Stimulated activated CD8-positive, alpha-beta memory T cell treated with anti-CD3 and anti-CD28 coated beads, Interleukin-12 subunit alpha, Interleukin-12 subunit beta, amount 100 ng/mL, for 24 hours (primary cell): Measurements from ENCODE around the gene FBRS.
"Not testable (repeated sequence)": the region's sequence is repeated elsewhere in the genome, so short reads cannot be mapped to it uniquely, and the experiment has no call there.

Experiments
- DNase-seq: peaks from one replicate; pipeline ENCODE4 v3.0.0-alpha.2; 2020; ENCODE audit errors: extremely low read depth

FBRS gene

DNA sequence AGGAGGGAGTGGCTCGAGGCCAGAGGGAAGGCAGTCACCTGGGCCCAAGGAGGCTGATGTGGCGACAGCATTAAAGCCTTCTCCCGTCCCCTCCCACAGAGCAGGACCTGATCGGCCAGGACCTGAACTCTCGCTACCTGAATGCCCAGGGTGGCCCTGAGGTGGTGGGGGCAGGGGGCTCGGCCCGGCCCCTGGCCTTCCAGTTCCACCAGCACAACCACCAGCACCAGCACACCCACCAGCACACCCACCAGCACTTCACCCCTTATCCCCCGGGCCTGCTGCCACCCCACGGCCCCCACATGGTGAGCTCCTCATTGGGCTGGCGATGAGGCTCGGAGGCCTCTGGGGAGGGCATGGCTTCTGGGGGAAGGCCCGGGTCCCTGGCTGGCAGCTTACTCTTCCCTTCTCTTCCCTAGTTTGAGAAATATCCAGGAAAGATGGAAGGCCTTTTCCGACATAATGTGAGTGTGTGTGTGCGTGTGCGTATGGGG, 6.4 kb downstream of the FBRS start:
- no peak for DNase-seq

GRCh38 chr16:30665155-30665829, 7.1 kb downstream of the FBRS start:
- DNase-seq = no peak

GRCh38 chr16:30665830-30666190, 7.6 kb downstream of the FBRS start:
- no peak for DNase-seq

DNA sequence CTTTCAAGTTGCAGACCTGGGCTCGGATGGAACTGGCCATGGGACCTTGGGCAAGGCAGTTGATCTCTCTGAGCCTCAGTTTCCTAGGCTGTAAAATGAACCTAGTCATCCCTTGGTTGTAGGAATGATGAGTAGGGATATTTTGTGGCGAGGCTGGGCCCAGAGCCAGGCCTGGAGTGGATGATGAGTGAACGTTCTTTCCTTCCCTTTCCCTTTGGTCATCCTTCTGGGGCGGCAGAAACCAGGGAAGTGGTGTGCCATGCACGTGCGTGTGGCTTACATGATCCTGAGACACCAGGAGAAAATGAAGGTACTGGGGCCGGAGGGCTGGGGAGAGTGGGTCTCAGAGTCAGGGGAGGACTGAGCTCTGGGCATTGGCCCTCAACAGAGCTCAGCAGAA, 8.4 kb downstream of the FBRS start:
- DNase-seq = no peak

GRCh38 chr16:30667361-30667905, 9.2 kb downstream of the FBRS start:
- DNase-seq = no peak

DNA sequence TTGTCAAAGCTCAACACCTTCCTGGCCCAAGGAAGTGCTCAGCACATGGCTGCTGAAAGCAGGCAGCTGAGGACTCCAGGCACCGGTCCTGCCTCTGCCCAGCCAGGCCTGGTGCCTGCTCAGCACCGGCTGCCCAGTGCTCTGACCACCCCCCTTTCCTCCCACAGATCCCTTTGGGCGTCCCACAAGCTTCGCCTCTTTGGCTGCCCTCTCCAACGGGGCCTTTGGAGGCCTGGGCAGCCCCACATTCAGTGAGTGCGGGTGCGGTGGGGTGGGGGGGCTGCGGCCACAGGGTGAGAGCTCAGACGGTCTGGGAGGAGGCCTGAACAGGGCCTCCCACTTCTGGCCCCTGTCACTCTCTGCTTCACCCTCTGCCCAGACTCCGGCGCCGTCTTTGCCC, 10.2 kb downstream of the FBRS start:
- no peak for DNase-seq

- DNase-seq = no peak
Measured at GRCh38 chr16:30669026-30669902, 11.0 kb downstream of the FBRS start.

- DNase-seq = no peak
Measured at GRCh38 chr16:30669903-30670824, 11.9 kb downstream of the FBRS start.

DNA sequence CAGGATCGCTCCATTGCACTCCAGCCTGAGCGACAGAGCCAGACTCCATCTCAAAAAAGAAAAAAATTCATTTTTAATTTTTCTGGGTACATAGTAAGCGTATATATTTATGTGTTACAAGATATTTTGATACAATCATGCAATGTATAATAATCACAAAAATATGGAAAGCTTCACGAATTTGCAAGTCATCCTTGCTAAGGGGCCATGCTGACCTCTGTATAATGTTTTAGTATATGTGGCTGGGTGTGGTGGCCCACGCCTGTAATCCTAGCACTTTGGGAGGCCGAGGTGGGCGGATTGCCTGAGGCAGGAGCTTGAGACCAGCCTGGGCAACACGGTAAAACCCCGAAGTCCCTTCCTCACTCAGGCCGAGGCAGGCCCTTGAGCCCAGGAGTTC, 16.9 kb downstream of the FBRS start:
- DNase-seq = no peak

DNA sequence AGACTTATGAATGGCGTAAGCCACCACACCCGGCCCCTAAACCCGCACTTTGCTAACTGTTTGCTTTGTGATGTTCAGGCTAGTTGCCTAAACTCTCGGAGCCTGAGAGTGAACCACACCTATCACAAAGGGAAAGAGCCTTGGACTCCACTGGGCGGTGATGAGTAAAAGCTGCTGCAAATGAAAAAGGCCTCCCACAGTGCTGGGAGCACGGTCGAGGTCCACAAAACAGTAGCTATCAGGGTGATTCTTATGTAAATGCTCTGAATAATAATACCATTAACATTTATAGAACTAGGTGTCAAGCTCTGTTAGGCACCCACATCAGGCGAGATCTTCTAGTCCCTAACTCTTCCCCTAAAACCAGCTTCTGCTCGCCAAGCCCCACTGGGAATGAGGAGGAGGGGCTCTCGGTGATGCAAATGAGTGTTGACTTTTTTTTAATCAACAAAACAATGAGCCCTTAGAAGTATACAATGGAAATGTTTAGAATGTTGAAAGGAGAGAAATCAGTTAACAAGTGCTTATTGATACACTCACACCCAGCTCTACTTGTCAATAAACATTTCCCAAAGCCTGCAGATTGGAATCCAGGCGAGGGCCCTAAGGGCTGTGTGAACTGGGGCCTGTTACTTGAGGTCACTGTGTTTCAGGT, 19.8 kb downstream of the FBRS start:
- DNase-seq = no peak

- no peak for DNase-seq
Measured at GRCh38 chr16:30678586-30678970, 20.3 kb downstream of the FBRS start.

DNA sequence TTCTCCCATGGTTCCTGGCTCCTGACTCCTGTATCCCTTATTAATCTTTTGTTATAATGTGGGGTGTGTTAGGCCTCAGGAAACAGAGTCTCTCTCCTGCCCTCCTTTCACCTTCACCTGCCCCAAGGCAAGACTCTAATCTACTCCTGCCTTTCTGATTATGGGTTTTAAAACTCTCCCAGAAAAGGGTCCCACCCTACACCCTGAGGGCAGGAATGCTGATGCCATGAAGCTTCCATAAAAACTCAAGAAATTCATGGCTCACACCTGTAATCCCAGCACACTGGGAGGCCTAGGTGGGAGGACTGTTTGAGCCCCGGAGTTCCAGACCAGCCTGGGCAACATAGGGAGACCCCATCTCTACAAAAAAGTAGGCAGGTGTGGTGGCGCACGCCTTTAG, 22.1 kb downstream of the FBRS start:
- no peak for DNase-seq

GRCh38 chr16:30688701-30689100, 30.5 kb downstream of the FBRS start:
- DNase-seq = no peak

- DNase-seq = no peak
Measured at GRCh38 chr16:30691907-30692306, 33.7 kb downstream of the FBRS start.

GRCh38 chr16:30692396-30693064, 34.3 kb downstream of the FBRS start:
- no peak for DNase-seq

DNA sequence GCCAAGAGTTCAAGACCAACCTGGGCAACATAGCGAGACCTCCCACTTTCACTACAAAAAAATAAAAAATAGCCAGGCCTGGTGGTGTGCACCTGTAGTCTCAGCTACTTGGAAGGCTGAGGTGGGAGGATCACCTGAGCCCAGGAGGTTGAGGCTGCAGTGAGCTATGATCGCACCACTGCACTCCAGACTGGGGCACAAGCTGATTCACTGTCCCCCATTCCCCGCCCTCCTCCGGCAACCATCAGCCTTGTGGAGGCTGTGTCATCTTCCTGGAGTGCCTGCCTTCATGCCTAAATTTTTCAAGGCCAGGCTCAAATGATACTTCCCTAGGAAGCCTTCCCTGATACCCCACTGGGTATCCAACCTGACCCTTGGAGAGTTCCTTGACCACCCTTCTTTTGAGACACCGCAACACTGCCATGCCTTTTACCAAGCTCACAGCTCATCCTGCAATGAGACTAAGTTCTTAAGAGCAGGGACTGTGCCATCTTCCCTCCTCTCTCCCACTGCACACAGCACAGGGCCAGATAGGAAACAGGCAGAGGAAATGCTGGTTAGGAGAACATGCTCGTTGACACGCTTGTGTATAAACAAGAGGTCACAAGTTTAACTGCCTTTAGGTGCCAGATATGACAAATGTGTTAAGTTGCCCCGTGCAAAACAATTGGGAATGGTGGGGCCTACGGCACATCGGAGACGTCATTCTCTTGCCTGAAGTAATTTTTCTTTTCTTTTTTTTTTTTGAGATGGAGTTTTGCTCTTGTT, 36.9 kb downstream of the FBRS start:
- no peak for DNase-seq

DNA sequence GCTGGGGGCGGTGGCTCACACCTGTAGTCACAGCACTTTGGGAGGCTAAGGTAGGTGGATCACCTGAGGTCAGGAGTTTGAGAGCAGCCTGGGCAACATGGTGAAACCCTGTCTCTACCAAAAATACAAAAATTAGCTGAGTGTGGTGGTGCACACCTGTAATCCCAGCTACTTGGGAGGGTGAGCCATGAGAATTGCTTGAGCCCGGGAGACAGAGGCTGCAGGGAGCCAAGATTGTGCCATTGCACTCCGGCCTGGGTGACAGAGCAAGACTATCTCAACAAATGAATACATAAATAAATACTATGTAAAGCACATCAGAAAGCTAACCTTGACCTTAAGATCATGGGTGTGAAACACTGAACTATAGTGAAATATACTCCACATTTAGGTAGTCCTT, 38.4 kb downstream of the FBRS start:
- not testable (repeated sequence) for DNase-seq

DNA sequence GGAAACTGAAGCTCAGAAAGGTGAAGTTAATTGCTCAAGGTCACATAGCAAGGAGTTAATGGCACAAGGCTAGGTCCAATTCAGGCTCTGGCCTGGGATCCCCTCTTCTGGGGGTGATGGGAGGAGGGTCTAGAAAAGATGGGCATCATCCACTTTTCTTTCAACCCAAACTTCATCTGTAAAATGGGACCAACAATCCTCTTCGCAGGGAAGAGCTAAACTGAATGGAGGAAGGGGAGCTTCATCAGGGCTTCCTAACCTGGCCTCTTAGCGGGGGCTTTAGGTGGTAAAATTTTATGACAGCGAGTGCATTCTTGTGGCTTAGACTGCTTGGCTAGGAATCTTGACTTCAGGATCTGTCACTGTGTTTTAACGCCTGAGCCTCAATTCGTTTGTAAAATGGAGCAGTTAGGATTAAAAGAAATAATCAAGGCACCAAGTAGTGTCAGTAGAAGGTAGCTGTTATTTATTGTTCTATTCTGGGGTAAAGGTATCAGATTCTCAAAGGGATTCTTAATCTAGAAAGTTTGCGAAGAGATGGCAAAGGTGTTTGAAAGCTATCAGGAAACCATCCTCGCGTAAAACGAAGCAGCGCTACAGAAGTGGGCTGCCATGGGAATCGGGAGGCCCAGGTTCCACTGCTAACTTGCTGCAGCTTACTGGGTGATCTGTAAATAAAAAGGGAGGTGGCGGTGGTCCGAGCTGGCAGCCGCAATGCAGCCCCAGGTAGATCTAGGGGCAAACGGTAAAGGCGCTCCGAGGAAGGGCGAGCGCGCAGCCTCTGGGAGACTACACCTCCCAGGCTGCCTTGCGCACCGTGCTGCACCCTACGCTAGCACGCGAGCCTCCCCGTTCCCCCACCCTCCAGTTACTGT, 39.3 kb downstream of the FBRS start:
- DNase-seq = peak; percentile 98
